ENCODE data around the gene RPIA.
"Not testable (repeated sequence)": the region's sequence is repeated elsewhere in the genome, so short reads cannot be mapped to it uniquely, and the experiment has no call there.

RPIA gene

DNA sequence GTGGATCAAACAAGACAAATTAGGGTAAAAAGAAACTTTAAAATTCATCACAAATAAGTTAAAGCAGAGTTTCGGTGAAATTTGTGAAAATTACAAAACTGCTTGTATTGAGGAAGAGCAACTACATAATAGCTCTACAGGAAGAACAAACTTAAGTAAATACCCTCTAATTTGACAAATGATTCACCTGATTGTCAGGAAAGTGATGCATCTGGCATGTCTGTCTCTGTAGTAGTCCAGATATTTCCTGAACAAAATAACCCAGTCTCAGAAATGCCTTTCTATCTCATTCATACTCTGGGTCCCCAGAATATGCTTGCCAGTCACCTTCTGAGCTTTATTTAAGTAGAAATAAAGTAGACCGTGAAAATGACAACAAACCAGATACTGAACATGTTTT, 104.5 kb downstream of the RPIA start:
- not testable (repeated sequence) for DNase-seq

- not testable (repeated sequence) for DNase-seq
Measured at GRCh38 chr2:88796523-88796922, 105.0 kb downstream of the RPIA start.

DNA sequence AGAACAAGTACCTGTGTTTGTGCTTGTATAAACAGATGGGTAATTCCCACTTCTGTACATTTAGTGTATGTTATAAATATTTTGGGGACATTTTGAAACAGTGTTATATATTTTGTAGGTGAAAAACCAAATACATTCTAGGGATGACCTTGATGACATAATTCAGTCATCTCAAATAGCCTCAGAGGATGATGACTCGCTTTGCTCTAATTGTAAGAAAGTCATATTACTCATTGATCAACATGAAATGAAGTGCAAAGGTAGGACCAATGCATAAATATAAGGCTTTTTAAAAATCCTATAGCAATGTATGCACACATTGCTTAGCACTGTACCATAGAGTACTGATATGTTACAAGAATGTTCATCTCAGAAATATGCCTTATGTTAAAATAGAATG, 105.7 kb downstream of the RPIA start:
- not testable (repeated sequence) for DNase-seq
